SK-N-DZ (cell line): ENCODE data around the gene HAPSTR1.

ENCODE experiments used
- DNase-seq: peaks from one replicate; pipeline ENCODE4 v3.0.0-alpha.2; 2015; ENCODE audit warnings: low spot score

The HAPSTR1 gene

DNA sequence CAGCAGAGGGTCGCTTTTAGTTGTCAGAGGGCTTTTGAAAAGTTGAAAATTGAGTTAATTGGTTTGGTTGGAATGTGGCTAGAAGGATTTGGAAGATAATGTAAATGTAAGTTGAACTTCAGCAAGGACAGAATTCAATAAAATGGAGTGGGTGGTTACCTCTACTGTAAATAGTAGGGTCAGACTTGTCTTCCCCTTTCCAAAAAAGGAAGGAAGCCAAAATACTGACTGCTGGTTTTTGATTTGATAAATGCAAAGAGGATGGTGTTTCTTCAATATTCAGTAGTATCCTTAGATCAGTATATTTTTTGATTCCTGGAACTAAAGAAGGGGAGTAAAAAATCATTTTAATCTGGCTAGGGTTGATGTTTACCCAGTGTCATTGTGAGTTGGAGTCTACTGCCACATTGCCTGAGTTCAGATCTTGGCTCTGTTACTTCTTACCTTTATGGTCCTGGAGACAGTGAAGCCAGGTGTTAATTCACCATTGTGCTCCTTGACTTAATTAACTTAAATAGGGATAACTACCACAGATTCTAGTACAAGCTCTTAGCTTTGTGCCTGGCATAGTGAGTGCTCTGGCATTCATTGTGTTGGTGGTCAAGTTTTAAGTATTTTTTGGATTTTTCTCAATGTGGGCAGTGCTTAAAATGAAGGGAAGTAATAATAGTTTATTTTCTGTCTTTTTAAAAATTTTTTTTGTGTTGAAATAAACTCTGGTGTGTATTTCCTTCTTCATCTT lies 4.4 kb downstream of the HAPSTR1 start:
- DNase-seq, result no peak

DNA sequence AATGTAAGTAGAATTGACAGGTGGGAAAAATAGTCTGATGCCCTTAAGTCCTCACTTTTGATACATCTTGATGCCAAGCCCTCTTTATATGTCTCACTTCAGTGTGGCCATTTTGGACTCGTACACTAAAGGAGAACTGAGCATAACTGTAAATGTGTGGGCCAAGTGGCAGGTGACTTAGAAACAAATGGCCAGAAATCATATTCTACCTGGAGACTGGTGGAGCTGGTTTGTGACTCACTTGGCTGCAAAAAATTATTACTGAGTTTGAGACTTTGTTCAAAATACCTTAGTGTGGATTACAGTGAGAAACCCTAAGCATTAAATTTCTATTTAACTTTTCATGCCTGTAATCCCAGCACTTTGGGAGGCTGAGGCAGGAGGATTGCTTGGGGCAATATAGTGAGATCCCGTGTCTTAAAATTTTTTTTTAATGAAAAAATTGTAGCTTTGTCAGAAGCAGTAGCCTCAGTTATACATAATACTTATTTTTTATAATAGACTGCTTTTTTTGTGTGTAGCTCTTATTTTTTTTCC lies 5.0 kb downstream of the HAPSTR1 start:
- DNase-seq, result no peak

DNA sequence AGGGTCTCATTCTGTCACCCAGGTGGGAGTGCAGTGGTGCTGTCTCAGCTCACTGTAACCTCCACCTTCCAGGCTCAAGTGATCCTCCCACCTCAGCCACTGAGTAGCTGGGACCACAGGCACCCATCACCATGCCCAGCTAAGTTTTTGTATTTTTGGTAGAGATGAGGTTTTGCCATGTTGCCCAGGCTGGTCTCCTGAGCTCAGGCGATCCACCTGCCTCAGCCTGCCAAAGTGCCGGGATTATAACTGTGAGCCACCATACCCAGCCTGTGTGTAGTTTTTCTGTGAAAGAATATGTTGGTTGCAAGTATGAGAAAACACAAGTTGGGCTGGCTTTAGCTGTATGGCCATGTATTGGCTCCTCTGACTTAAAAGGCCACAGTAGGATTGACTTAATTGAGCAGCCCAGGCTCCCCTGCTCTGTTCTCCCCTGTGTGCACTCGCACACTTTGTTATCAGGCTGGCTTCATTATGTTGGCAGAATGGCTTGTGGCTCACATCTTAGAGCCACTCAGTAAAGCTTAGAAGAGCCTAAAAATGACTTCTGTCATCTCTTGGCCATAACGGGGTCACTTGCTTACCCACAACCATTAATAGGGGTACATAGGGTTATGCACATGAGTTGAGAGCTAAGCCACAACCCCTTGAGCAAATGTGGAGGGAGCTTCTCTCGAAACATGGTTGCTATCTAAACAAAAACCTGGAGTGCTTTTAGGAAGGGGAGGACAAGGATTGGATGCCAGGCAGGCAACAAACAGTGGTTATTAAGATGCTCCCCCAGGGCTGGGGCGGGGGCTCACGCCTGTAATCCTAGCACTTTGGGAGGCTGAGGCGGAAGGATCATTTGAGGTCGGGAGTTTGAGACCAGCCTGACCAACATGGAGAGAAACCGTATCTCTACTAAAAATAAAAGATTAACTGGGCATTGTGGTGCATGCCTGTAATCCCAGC lies 6.1 kb downstream of the HAPSTR1 start:
- no peak for DNase-seq

DNA sequence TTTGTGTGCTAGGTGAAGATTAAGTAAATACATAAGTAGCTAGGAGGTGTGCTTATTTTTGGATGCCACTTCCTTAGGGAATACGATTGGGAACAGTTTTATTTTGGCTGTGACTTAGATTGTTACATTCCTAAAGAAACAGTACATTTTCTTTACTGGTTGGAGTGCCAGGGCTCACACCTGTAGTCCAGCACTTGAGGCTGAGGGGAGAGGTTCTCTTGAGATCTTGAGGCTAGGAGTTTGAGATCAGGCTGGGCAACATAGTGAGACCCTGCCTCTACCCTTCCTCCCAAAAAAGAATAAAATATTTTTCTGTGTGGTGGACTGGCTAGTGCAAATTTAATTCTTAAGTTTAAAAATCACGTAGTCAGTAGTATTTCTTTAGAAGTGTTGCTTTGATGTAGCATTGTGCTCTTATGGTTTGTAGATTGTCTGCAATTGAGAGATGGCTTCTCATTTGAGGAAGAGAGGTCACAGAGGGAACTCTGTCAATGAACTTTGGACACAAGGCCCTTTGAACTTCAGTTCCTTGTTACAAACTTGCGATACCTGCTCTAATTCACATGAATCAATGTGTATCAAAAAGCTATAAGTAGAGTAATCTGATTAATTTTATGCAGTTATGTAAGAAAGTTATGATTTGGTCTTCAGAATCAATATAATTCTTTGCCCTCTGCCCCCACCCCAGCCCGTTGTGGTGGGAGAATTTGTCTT lies 7.1 kb downstream of the HAPSTR1 start:
- no peak for DNase-seq

DNA sequence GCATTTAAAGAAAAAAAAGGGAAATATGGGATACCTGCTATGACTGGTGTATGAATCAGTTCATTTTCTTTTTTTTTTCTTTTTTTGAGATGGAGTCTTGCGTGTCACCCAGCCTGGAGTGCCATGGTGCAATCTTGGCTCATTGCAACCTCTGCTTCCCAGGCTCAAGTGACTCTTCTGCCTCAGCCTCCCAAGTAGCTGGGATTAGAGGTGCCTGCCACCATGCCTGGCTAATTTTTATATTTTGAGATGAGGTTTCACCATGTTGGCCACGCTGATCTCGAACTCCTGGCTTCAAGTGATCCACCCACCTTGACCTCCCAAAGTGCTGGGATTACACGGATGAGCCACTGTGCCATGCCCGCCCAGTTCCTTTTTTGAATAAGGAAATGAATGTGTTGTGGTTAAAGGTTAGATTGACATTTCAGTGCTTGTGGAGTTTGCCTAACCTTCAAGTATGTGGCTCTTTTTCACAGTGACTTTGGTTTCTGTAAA lies 7.7 kb downstream of the HAPSTR1 start:
- DNase-seq, result no peak

DNA sequence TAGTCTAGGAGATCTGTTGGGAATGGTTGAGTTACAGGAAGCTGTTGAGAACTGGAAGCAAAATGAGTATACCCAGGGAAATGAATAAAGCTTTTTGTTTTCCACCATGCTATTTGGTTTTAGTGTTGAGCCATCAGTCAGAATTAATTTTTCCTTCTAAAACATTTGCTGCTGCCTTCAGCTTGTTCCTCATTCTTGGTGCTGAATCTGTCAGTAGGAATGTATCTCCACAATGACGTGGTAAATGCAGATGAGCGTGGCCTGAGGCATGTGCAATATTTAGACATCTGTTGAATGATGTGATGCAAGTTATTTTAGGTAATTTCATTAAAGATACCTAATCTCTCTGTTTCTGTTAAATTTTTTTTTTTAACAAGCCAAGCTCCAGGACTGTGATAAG lies 10.9 kb downstream of the HAPSTR1 start:
- no peak for DNase-seq

DNA sequence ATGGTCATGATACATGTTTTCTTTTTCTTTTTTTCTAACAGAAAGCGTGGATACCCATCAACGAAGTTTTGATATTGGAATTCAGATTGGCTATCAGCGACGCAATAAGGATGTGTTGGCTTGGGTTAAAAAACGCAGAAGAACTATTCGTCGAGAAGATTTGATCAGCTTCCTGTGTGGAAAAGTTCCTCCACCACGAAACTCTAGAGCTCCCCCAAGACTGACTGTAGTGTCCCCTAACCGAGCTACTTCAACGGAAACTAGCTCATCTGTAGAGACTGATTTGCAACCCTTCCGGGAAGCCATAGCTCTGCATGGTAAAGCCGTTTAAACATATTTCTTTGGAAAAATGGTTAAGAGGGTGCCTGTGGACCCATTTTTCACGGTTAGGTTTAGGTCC lies 11.5 kb downstream of the HAPSTR1 start:
- DNase-seq, result no peak

DNA sequence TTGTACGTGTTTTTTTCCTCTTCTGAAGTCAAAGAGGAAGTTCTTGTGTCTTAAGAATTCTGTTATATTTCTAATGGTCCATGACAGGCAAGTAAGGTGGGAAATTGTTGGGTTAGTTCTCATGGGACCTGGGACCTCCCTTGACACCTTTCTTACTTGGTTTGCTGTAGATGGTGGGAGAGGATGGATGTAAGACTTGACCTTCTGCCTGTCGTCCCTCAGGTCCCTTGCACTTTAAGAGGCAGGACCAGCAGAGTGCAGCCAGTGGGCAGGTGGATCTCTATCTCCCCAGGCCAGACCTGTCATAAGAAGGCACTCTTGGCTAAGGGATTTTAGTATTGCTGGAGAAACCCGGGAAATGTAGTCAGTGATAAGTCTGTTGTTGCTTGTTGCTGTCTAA lies 12.1 kb downstream of the HAPSTR1 start:
- DNase-seq, result no peak

DNA sequence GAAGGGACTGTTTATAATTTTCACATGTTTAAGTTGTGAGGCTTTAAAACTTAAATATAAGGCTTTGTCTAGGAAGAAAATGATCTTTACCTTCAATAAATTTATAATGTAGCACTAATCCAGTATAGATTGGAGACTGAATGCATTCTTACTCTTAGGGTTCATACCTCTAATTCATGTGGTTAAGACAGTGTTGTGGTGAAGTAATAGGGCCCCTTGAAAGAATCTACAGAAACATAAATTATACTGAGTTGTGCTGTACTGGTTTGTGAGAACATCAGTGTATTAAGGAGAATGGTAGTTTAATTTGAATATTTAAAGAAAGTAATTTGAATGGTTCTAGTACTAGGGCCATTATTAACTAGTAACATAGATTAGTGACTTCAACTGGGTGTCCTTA lies 13.7 kb downstream of the HAPSTR1 start:
- no peak for DNase-seq

DNA sequence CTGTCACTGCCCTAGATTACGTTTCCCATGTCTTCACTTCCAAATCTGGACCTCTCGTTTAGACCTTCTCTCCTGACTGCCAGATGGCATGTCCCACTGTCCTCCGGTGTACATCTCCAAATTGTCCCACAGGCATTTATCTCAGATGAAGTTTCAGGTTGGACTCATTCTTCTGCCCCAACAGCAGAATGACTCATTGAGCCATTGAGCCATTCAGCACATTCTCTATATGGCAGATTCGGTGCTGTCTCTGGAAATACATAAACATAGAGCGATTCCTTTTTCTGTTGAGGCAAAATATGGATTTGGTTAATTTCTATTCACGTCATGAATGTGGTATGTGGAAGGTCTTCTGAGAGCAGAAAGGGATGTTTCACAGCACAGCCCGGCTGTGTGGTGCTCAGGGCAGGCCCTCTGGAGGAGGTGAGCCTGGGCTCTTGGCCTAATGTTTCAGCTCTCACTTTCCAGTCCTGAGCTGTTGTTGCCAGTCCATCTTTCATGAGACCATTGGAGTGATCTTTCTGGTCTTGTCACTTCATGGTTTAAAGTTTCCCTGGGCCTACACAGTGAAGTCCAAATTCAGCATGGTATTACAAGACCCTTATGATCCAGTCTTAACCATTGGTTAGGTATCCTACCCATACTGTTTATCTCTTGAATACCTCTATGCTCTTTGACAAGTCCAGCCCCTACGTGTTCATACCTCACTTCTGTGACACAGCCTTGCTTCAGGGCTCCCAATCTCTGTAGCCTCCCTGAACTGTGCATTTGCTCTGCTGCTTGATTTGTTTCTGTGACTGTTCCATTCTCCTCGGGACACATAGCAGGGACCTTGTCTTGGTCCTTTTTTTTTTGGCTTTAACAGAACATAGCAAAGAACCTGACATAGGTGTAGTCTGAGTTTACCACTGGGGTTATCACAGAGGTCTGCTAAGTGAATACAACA lies 15.9 kb downstream of the HAPSTR1 start:
- no peak for DNase-seq

DNA sequence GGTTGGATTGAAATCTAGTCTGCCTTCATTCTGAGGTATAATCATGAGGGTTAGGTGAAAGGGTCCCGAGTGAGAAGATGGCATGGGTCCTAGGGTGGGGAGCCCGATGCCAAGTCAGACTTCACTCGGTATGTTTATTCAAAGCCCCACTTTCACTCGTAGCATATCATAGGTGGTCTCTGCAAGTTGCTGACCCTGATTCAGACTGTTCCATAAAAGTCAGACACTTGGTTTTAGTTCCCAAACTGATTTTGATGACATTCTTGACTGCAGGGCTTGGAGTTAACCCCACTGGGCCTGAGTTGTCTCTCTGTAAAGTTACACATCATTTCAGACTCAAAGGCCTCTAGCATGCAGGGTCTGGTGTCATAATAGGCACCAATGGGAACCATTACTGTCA lies 17.8 kb downstream of the HAPSTR1 start:
- no peak for DNase-seq

DNA sequence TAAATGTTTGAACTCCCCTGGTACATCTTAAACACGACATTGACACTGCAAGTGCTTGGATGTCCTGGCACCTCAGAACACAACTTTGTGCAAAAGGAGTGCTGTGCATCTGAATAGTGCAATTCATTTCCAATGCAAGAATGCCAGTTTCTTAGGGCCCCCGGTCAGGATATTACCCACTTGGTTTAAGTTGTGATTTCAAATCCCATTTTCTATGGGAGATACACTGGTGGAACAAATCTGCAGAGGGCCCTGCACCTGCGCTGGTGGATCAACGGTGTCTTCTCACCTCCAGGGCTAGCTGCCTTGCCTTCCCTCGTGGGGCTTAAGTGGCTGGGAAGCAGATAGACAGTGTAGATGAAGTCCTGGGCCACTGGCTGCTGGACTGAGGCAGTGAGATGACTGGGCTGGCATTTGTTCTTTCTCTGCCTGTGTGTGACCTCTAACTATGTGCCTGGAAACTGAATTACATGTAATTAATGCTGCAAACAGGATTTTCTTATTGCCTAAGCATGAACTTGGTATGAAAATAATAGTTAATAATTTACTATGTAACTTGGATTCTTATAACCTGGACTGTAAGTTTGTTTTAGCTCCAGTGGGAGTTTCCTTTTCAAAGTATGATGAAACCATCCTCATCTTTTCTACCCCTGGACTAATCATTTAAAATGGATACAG lies 20.9 kb downstream of the HAPSTR1 start:
- DNase-seq, result no peak

DNA sequence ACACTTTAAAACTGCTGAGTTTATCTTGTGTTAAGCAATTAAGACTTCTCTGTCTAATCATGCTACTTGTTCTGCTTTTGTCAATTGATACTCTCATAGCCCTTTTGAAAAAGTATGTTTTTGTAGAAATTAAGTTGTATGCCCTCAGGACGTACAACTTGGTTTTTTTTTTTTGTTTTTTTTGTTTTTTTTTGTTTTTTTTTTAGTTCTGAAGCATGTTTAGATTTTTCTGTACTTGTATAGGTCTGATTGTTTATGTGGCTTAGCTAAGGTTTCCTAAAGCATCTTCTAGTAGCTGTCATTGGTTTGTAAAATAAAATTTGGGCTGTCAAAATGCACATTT lies 21.4 kb downstream of the HAPSTR1 start:
- no peak for DNase-seq

DNA sequence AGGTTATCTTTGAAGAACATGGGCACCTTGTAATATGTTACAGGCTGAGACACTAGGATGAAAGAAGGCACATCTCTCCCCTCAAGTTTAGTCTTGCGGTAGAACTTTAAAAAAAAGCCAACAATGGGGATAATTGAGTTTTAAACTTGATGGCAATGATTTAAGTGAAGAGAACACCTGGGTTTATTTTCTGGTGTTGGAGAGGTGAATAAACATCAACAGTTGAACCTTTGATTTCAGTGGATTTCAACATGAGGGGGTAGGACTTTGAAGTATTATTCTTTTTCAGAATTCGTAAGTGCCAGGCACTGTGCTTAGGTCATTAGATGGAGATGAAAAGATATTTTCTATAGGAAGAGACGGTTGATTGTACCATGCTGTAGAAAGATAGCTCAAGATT lies 22.3 kb downstream of the HAPSTR1 start:
- no peak for DNase-seq

DNA sequence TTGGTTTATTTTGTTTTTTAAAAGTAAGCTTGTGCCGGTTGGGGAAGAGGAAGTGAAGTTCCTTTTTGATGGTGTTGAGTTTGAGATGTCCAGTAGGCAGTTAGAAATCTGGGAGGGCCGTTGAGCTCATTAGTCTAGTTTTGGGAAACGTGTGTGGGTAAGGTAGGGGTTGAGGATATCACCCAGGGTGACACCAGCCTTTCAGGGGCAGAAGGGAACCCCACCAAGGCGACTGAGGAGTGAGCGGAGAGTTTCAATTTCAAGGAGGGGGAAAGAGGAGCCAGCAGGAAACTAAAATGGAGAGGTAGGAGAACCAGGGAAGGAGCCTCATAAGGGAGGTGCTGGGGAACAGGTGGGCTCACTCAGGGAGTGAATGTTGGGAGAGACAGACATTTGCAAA lies 22.7 kb downstream of the HAPSTR1 start:
- no peak for DNase-seq

DNA sequence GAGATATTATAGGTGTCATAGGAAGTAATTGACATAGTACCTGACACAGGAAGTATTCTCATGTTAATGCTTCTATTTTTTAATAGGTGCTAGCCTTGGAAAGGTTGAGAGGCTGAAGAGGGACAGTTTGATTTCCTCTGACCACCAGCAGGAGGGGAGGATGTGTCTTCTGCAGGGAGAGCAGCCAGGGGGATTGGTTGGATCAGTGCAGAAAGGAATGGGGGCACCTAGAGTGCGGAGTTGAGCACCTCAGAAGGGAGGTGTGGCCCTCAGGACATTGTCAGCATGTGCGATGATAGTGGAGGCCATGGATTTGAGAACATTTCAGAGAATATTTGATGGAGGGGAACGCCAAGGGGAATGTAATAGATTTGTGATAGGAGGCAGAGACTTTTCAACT lies 23.4 kb downstream of the HAPSTR1 start:
- DNase-seq, result no peak

DNA sequence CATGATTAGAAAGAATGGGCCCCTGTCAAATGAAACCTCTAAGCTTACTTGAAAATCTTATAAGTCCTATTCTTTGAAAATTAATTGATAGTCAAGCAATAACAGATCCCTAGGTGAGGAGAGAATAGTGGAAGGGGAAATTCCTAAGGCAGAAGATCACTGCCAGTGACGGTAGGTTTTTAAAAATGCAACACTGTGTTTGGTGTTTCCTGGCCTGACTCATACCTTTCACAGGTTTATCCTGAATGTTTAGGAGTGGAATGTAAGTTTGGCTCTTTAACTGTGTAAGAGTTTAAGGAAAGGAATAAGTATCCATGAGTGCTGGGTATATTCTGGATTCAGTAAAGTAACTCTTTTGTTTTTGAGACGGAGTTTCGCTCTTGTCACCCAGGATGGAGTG lies 23.8 kb downstream of the HAPSTR1 start:
- no peak for DNase-seq

DNA sequence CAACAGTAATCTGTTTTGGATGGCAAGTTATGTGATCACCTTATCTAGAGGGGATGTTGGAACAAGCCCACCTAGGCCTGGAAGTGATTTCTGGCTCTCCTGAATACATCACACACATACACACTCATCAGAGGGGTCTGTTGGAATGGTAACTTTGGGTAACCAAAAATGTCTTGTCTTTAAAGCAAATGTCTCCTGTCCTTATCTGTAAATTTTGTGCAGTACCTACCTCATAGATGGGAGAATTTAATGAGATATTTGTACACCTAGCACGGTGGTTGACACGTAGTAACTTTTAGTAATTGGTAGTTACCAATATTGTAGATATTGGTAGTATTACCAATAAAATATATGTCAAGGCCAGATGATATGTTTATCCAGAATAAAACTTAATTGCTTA lies 24.7 kb downstream of the HAPSTR1 start:
- no peak for DNase-seq

DNA sequence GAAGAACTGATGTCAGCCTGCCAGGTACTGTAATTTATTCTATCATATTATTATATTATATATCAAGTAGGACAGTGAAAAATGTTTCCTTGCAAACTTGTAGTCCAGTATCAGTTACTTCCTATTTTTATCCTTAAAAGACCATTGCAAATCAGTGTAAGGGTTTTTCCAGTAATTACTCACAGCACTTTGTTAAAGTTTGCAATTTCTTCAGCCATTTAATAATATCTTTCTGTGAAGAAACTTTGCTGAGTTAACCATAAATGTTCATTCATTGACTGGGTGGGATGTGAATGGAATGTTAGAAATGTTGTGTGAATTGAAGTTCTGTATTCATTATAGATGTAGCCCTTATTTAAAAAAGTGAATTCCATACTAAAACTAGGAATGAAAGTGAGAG lies 26.7 kb downstream of the HAPSTR1 start:
- no peak for DNase-seq

DNA sequence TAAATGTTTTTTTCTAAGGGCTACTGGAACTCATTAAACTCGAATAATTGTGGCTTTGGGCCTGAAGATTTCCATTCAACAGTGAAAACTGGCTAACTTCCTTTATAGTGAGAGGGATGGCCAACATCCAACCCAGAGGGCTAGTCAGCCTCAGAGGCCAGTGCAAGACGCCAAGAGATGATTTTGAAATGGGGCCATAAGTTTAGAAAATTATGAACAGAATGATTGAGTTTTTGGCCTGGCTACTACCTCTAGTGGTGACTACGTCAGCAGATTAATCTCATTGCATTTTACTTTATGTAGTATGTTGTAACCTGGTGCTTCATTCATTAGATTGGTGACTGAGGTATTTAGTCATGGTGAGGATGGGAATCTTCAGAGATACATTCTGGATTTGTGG lies 28.4 kb downstream of the HAPSTR1 start:
- DNase-seq, result no peak
